Ishikawa (cell line): Measurements from ENCODE around the gene TMEM129.
A peak's percentile ranks its signal among the peaks of the same experiment; 100 is the strongest.

Experiments
- CEBPB ChIP-seq: IDR thresholded peaks from 2 replicates; pipeline ENCODE4 v1.6.1; 2012
- CREB1 ChIP-seq: IDR thresholded peaks from 2 replicates; pipeline ENCODE4 v1.6.1; 2012; ENCODE audit warnings: low read depth
- EGR1 ChIP-seq: IDR thresholded peaks from 2 replicates; pipeline ENCODE4 v1.6.1; 2012
- FOXM1 ChIP-seq: IDR thresholded peaks from 2 replicates; pipeline ENCODE4 v1.6.1; 2012; ENCODE audit warnings: low read depth, borderline replicate concordance
- NFIC ChIP-seq: IDR thresholded peaks from 2 replicates; pipeline ENCODE4 v1.6.1; 2012
- RAD21 ChIP-seq: IDR thresholded peaks from 2 replicates; pipeline ENCODE4 v1.6.1; 2012; ENCODE audit warnings: low read depth
- TAF1 ChIP-seq: IDR thresholded peaks from 2 replicates; pipeline ENCODE4 v1.6.1; 2012; ENCODE audit warnings: low read depth, mild to moderate bottlenecking
- TCF12 ChIP-seq: IDR thresholded peaks from 2 replicates; pipeline ENCODE4 v1.6.1; 2012; ENCODE audit warnings: low read depth
- TEAD4 ChIP-seq: IDR thresholded peaks from 2 replicates; pipeline ENCODE4 v1.6.1; 2012
- YY1 ChIP-seq: IDR thresholded peaks from 2 replicates; pipeline ENCODE4 v1.6.1; 2012; ENCODE audit warnings: low read depth
- ZBTB7A ChIP-seq: IDR thresholded peaks from 2 replicates; pipeline ENCODE4 v1.6.1; 2012; ENCODE audit warnings: low read depth
- TF ChIP-seq, protein P1 (sequence below): IDR thresholded peaks from 2 replicates; pipeline ENCODE4 v1.6.1; 2012; ENCODE audit warnings: low read depth, mild to moderate bottlenecking
- TF ChIP-seq, protein P2 (sequence below): IDR thresholded peaks from 2 replicates; pipeline ENCODE4 v1.6.1; 2012
- TF ChIP-seq, protein P3 (sequence below): IDR thresholded peaks from 2 replicates; pipeline ENCODE4 v1.6.1; 2012

Gene TMEM129

DNA sequence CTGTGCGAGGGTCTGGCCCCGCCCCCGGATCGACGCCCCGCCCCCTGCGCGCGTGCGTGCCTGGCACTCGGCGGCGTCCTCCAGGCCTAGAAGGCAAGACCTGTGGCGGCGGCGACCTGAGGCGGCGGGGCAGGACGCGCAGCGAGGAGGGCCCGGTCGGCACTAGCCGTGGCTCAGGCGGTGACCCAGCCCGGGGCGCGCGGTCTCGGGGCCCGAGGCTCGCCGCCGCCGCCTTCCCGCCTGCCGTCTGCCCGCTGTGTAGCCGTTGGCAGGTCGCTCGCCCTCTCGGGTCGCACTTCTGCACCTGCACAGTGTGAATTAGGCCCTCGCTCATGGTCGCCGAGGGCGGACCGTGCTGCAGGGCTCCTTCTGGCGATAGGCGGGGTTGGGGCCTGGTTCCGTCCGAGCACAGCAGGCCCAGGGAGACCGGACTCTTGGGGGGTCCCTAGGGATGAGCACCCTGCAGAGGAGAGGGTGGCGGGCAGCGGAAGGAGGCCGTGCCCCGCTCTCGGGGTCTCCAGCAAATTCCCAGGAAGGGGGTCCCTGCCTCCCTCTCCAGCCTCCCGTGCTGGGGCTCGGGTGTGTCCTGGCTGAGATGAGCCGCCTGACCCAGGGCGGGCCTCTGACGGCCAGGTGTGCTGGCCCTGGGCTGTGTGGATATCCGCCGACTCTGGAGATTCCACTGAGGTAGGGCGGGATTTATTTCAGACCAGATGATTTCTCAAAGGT is 36.5 kb downstream of the TMEM129 start:
- TF ChIP-seq, protein P1, sequence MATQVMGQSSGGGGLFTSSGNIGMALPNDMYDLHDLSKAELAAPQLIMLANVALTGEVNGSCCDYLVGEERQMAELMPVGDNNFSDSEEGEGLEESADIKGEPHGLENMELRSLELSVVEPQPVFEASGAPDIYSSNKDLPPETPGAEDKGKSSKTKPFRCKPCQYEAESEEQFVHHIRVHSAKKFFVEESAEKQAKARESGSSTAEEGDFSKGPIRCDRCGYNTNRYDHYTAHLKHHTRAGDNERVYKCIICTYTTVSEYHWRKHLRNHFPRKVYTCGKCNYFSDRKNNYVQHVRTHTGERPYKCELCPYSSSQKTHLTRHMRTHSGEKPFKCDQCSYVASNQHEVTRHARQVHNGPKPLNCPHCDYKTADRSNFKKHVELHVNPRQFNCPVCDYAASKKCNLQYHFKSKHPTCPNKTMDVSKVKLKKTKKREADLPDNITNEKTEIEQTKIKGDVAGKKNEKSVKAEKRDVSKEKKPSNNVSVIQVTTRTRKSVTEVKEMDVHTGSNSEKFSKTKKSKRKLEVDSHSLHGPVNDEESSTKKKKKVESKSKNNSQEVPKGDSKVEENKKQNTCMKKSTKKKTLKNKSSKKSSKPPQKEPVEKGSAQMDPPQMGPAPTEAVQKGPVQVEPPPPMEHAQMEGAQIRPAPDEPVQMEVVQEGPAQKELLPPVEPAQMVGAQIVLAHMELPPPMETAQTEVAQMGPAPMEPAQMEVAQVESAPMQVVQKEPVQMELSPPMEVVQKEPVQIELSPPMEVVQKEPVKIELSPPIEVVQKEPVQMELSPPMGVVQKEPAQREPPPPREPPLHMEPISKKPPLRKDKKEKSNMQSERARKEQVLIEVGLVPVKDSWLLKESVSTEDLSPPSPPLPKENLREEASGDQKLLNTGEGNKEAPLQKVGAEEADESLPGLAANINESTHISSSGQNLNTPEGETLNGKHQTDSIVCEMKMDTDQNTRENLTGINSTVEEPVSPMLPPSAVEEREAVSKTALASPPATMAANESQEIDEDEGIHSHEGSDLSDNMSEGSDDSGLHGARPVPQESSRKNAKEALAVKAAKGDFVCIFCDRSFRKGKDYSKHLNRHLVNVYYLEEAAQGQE = no peak
- TF ChIP-seq CEBPB (no peak), TAF1 (no peak), EGR1 (no peak), TEAD4 (no peak), NFIC (no peak)
- TF ChIP-seq, protein P2, sequence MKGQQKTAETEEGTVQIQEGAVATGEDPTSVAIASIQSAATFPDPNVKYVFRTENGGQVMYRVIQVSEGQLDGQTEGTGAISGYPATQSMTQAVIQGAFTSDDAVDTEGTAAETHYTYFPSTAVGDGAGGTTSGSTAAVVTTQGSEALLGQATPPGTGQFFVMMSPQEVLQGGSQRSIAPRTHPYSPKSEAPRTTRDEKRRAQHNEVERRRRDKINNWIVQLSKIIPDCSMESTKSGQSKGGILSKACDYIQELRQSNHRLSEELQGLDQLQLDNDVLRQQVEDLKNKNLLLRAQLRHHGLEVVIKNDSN = no peak

DNA sequence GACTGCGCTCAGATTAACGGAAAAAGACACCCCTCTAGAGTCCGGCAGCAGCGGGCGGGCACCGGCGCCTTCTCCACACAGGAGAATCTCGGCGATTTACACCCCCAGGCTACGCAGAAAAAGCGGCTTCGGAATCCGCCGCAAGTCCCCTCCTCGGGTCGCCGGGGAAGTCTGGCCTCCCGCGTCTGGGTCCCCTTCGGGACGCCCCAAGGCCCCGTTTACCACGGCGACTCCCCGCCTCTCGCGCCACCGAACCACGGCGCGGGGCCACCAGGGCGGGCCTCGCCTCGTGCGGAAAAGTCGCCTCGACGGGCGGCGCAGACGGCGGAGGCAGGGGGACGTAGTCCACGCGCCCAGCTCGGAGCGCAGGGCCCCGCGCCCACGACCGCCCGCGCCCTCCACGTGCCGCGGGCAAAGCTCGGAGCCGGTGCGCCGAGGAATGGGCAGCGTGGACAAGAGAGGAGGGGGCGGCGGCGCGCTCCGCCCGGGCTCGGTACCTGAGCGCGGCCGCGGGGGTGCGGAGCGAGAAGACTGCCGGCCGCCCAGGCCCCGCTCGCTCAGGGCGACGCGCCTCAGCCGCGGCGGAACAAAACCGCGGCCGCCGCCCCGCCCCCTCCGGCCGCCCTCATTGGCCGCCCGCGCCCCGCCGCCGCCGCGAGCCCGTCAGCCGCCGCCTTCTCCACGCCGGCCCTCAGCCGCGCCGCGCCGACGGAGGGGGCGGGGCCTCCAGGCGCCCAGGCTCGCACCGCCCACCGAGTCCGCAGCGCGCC is 37.2 kb downstream of the TMEM129 start, which contains the start of gene FAM53A:
Gene FAM53A, minus strand, starts transcription at position 578 of the 770 bp plus-strand sequence. CDS start 15,572 bp downstream, outside the sequence.
- TF ChIP-seq ZBTB7A = 0 out of 2 replicates have a peak, but pooled peaks have one; percentile 45
- TF ChIP-seq, protein P3, sequence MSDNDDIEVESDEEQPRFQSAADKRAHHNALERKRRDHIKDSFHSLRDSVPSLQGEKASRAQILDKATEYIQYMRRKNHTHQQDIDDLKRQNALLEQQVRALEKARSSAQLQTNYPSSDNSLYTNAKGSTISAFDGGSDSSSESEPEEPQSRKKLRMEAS = peak; percentile 92
- TF ChIP-seq, protein P2 = no peak

DNA sequence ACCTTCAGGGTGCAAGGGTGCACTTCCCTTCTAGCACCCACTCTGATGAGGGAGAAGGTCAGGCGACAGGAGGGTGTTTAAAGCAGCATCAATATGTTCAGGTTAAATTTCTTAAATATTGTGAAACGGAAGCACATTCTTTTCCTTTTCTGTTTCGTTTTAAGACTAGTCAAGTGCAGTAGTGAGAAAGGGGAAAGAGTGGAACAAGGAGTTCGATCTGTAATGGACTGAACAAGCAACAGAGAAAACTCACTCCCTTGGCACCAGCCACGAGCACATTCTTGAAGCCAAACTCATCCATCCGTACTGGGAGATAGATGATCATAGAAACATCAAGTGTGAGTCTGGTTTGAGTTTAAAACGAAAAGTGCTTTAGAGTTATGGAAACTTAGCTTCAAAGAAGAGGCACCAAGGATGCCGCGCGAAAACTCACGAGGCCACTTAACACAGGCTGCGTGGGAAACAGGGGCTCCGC is 37.8 kb downstream of the TMEM129 start:
- TF ChIP-seq CREB1 = no peak
- no peak for TF ChIP-seq FOXM1
- no peak for TF ChIP-seq TEAD4
- TF ChIP-seq RAD21 = no peak
- TF ChIP-seq TCF12 = no peak
- TF ChIP-seq, protein P3 = no peak
- TF ChIP-seq TAF1 = no peak
- TF ChIP-seq CEBPB = no peak
- TF ChIP-seq, protein P1 = no peak

DNA sequence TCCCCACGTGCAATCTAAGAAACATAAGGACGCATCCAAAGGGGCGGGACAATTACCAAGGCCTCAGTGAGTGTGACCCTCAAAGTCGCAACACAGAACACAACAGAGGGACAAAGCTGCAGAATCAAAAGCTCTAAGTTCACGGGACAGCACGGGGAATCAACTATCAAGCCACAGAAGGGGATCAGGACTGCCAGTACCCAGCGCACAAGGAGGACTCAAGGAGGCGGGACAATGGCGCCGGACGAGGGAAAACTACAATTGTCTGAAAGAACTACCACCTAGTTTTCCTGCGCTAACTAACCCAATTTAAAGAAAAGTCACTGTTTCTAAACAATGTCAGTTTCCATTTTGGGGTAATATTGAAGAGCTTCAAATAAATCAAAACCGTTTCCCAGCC is 38.3 kb downstream of the TMEM129 start:
- TF ChIP-seq CEBPB (no peak), FOXM1 (no peak), EGR1 (no peak), TEAD4 (no peak), CREB1 (no peak), TAF1 (no peak), YY1 (no peak)
- TF ChIP-seq, protein P3 = no peak

DNA sequence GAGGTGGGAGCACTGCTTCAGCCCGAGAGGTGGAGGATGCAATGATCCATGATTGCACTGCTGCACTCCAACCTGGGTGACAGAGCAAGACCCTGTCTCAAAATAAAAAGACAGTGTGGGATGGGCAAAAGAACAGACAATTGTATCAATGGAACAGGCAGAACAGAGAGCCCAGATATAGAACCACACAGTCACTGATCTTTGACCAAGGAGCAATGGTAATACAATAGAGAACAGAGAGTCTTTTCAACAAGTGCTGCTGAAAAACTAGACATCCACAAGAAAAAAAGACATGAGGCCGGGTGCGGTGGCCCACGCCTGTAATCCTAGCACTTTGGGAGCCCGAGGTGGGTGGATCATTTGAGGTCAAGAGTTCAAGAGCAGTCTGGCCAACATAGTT is 42.9 kb downstream of the TMEM129 start:
- TF ChIP-seq, protein P3 = no peak
- TF ChIP-seq, protein P1 = no peak
- TF ChIP-seq ZBTB7A (no peak), EGR1 (no peak)
